ENCODE measurements around the gene TNFSF9.
A peak's percentile ranks its signal among the peaks of the same experiment; 100 is the strongest.

The TNFSF9 gene

GRCh38 chr19:6510618-6511017 is 20.2 kb upstream of the TNFSF9 start:
- no peak for TF ChIP-seq CTCF (IDR thresholded peaks at IDR 0.05; ENCODE audit: low read depth, low read length)

GRCh38 chr19:6514089-6514488 is 16.7 kb upstream of the TNFSF9 start:
- no peak overlapping the region for H3K4me3 ChIP-seq (ENCODE audit: low read depth, low read length)
- TF ChIP-seq CTCF (IDR thresholded peaks at IDR 0.05; ENCODE audit: low read depth, low read length): no peak

More at GRCh38 chr19:6510618-6511017, 20.2 kb upstream of the TNFSF9 start:
- no peak overlapping the region for H3K4me3 ChIP-seq (ENCODE audit: low read depth, low read length)

GRCh38 chr19:6514926-6515544 is 15.8 kb upstream of the TNFSF9 start:
- no peak for TF ChIP-seq CTCF (IDR thresholded peaks at IDR 0.05; ENCODE audit: low read depth, low read length)
- H3K4me3 ChIP-seq (ENCODE audit: low read depth, low read length): no peak overlapping the region

- H3K4me3 ChIP-seq (ENCODE audit: low read depth, low read length): peak overlapping the region; percentile 56
- no peak for TF ChIP-seq CTCF (IDR thresholded peaks at IDR 0.05; ENCODE audit: low read depth, low read length)
Measured at GRCh38 chr19:6516018-6516658, 14.7 kb upstream of the TNFSF9 start.

- peak; percentile 85 for TF ChIP-seq CTCF (IDR thresholded peaks at IDR 0.05; ENCODE audit: low read depth, low read length)
- H3K4me3 ChIP-seq (ENCODE audit: low read depth, low read length): peak overlapping the region; percentile 56
Measured at GRCh38 chr19:6516659-6517291, 14.1 kb upstream of the TNFSF9 start.

GRCh38 chr19:6518145-6518911 is 12.5 kb upstream of the TNFSF9 start:
- TF ChIP-seq CTCF (IDR thresholded peaks at IDR 0.05; ENCODE audit: low read depth, low read length): no peak
- no peak overlapping the region for H3K4me3 ChIP-seq (ENCODE audit: low read depth, low read length)
